Endothelial cell of umbilical vein (primary cell): ENCODE results near the gene UBE2L3.
"Not testable (repeated sequence)": the region's sequence is repeated elsewhere in the genome, so short reads cannot be mapped to it uniquely, and the experiment has no call there.

Source experiments
- EZH2 ChIP-seq: IDR thresholded peaks from 2 replicates; pipeline ENCODE4 v1.6.1; 2012; ENCODE audit warnings: borderline replicate concordance, low read depth, mild to moderate bottlenecking, moderate library complexity, low read length, inconsistent platforms; ENCODE audit not compliant: severe bottlenecking
- FOS ChIP-seq: IDR thresholded peaks from 2 replicates; pipeline ENCODE4 v1.6.1; 2011; ENCODE audit warnings: mild to moderate bottlenecking, low read length, moderate library complexity, borderline replicate concordance; ENCODE audit not compliant: insufficient read depth
- GATA2 ChIP-seq: IDR thresholded peaks from 2 replicates; pipeline ENCODE4 v1.7.0; 2011; ENCODE audit warnings: low read depth, mild to moderate bottlenecking, moderate library complexity, mixed read lengths, low read length; ENCODE audit not compliant: insufficient read length, insufficient read depth
- POLR2A ChIP-seq: IDR thresholded peaks from 2 replicates; pipeline ENCODE4 v1.6.1; 2012; ENCODE audit warnings: low read depth, mild to moderate bottlenecking, control low read depth, low read length
- POLR2AphosphoS5 ChIP-seq: IDR thresholded peaks from 2 replicates; pipeline ENCODE4 v1.6.1; 2012; ENCODE audit warnings: low read depth, mild to moderate bottlenecking, control low read depth, low read length, moderate library complexity; ENCODE audit not compliant: insufficient read depth
- TF ChIP-seq, protein P1 (sequence below), 2 donors: IDR thresholded peaks; 1 replicate in 1 of 2; 2 replicates in 1 of 2; pipeline ENCODE4 v1.5.1; 2011; ENCODE audit warnings: low read length in 2 of 2, mild to moderate bottlenecking in 2 of 2, moderate library complexity in 2 of 2, control low read depth in 1 of 2, inconsistent platforms in 1 of 2, low read depth in 1 of 2; ENCODE audit not compliant: insufficient read depth in 1 of 2; ENCODE audit errors: extremely low read depth in 1 of 2
- TF ChIP-seq, protein P2 (sequence below): IDR thresholded peaks from 2 replicates; pipeline ENCODE4 v1.6.1; 2011; ENCODE audit not compliant: insufficient read depth, insufficient read length

DNA sequence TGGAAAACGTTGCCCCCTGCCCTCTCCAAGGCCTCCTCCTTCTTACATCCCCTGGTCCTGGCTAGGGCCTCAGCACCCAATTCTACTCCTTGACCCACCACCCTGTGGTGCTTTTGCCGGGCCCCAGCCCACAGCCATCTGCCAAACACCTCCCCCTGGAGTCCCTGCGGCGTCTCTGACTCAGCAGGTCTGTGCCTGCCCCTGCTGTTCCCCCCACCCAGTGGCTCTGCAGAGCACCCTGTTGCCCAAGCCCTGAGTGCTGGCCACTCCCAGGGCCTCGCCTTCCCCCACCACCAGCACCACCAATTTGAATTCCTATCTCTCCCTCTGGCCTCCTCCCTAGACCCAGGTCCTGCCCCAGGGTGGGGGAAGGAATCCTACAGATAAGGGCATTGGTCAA, 36.0 kb upstream of the UBE2L3 start:
- TF ChIP-seq POLR2A, EZH2, POLR2AphosphoS5, FOS, GATA2: not testable (repeated sequence)
- TF ChIP-seq, protein P1, sequence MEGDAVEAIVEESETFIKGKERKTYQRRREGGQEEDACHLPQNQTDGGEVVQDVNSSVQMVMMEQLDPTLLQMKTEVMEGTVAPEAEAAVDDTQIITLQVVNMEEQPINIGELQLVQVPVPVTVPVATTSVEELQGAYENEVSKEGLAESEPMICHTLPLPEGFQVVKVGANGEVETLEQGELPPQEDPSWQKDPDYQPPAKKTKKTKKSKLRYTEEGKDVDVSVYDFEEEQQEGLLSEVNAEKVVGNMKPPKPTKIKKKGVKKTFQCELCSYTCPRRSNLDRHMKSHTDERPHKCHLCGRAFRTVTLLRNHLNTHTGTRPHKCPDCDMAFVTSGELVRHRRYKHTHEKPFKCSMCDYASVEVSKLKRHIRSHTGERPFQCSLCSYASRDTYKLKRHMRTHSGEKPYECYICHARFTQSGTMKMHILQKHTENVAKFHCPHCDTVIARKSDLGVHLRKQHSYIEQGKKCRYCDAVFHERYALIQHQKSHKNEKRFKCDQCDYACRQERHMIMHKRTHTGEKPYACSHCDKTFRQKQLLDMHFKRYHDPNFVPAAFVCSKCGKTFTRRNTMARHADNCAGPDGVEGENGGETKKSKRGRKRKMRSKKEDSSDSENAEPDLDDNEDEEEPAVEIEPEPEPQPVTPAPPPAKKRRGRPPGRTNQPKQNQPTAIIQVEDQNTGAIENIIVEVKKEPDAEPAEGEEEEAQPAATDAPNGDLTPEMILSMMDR (IDR thresholded peaks at IDR 0.05; ENCODE audit: extremely low read depth in 1 of 2, insufficient read depth in 1 of 2, low read depth in 1 of 2, low read length in 2 of 2) = not testable (repeated sequence)
- TF ChIP-seq, protein P2, sequence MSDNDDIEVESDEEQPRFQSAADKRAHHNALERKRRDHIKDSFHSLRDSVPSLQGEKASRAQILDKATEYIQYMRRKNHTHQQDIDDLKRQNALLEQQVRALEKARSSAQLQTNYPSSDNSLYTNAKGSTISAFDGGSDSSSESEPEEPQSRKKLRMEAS = not testable (repeated sequence)
